NCI-H82 treated with DMSO at 0.1 percent for 48 hours (cell line): ENCODE data around the gene ZDHHC4.
"Not testable (repeated sequence)": the region's sequence is repeated elsewhere in the genome, so short reads cannot be mapped to it uniquely, and the experiment has no call there.

ENCODE experiments used
- DNase-seq: peaks from one replicate; lab custom pipeline; 2025; ENCODE audit not compliant: unreplicated experiment; lab: John Stamatoyannopoulos, UW

ZDHHC4 gene

GRCh38 chr7:6559896-6560295 is 17.4 kb upstream of the ZDHHC4 start:
- DNase-seq, result no peak

DNA sequence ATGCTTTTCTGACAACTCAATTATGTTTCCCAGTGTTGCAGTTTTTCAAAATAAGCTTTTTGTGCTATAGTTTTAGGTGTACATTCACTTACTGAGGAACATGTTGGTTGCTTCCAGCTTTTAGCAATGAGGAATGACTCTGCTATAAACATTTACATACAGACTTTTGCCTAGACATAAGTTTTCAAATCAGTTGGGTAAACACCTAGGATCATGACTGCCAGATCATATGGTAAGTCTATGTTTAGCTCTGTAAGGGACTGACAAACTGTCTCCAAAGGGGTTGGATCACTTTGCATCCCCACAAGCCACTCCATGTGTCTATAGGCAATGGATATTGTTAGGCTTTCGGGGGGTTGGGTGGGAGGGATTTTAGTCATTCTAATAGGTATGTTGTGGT is 15.1 kb upstream of the ZDHHC4 start:
- no peak for DNase-seq

GRCh38 chr7:6563936-6564770 is 13.1 kb upstream of the ZDHHC4 start:
- no peak for DNase-seq

GRCh38 chr7:6565655-6566054 is 11.6 kb upstream of the ZDHHC4 start:
- DNase-seq, result no peak

GRCh38 chr7:6567886-6568285 is 9.4 kb upstream of the ZDHHC4 start:
- DNase-seq, result no peak

DNA sequence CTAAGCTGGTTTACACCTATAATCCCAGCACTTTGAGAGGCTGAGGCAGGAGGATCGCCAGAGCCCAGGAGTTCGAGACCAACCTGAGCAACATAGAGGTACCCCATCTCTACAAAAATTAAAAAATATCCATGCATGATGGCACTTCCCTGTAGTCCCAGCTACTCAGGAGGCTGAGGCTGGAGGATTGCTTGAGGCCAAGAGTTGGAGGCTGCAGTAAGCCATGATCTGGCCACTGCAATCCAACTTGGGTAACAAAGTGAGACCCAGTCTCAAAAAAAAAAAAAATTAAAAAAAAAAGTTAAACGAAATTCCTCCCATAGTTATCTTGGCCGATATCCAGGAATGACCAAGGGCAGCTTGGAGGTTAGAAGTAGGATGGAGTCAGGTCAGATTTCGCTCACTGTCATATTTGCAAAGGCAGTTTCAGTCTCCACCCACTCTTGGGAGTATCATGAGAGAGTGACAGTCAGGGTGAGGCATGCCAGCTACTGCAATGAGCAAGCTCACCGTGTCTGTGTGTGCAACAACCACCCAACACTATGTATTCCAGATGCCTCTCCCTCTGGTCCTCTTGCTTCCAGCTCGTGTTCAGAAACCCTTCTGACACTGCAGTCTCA is 6.0 kb upstream of the ZDHHC4 start:
- DNase-seq, result no peak

GRCh38 chr7:6575281-6576023 is 1.8 kb upstream of the ZDHHC4 start:
- no peak for DNase-seq

GRCh38 chr7:6576024-6576866 is 1.0 kb upstream of the ZDHHC4 start:
- DNase-seq, result no peak

DNA sequence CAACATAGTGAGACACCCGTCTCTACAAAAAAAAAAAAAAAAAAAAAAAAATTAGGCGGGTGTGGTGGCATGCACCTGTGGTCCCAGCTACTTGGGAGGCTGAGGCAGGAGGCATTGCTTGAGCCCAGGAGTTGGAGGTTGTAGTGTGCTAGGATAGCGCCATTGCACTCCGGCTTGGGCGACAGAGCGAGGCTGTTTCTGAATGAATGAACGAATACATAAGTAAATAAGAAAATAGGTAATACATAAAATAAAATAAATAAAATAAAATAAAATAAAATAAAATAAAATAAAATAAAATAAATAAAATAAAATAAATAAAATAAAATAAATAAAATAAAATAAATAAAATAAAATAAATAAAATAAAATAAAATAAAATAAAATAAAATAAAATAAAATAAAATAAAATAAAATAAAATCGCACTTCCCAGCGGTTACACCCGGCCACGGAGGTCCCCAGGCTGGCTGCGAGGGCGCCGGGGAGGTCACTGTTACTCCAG is 336 bp upstream of the ZDHHC4 start:
- not testable (repeated sequence) for DNase-seq

- DNase-seq, result no peak
These were observed 1.1 kb downstream of the ZDHHC4 start for GRCh38 chr7:6578114-6579084.

GRCh38 chr7:6579446-6579845 is 2.2 kb downstream of the ZDHHC4 start:
- DNase-seq, result no peak

DNA sequence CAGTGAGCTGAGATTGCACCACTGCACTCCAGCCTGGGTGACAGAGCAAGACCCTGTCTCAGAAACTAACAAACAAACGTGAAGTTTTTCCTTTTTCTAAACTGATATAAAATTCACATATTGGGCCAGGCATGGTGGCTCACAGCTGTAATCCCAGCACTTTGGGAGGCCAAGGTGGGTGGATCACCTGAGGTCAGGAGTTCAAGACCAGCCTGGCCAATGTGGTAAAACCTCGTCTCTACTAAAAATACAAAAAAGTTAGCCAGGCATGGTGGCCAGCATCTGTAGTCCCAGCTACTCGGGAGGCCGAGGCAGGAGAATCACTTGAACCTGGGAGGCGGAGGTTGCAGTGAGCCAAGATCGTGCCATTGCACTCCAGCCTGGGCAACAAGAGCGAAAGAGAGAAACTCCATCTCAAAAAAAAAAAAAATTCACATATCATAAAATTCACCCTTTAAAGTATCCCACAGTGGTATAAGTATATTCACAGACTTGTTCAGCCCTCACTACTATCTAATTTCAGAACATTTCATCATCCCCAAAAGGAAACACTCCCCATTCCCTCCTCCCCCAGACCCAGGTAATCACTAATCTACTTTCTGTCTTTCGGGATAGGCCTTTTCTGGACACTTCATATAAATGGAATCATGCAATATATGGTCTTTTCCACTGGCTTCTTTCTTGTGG is 8.6 kb downstream of the ZDHHC4 start:
- not testable (repeated sequence) for DNase-seq

DNA sequence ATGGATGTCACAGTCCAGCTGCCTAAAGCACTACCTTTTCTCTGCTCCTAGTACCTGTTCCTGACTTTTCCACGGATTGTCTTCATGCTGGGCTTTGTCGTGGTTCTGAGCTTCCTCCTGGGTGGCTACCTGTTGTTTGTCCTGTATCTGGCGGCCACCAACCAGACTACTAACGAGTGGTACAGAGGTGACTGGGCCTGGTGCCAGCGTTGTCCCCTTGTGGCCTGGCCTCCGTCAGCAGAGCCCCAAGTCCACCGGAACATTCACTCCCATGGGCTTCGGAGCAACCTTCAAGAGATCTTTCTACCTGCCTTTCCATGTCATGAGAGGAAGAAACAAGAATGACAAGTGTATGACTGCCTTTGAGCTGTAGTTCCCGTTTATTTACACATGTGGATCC is 11.3 kb downstream of the ZDHHC4 start:
- no peak for DNase-seq

DNA sequence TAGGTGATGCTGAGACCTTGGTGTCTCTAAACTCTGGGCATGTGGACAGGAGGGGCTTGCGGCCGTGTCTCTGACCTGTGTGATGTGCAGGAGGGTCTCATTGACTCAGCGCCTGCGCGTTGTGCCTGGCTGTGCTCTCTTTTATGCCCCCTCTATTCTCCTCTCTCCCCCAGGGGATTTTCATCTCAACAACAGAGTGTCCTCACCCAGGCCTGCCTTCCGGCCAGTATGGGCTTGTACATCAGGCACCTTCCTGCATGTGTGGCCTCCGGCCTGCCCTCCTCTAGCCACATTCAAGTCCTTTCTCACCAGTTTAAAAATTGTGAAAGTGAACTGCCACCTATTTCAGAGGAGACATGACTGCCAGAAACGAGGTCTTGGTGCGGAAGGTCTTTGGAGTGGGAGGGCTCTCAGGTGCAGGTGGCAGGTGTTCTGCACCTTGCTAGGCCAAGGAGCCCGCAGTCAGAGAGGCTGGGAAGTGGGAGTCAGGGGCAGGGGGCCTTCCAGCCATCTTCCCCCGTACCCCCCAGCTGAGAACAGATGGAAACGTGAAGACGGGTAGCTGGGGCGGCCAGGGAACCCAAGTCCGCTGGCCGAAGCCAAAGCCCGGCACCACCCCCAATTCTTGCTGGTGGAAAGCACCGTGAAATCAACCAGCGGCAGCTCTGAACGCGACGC is 12.0 kb downstream of the ZDHHC4 start:
- DNase-seq, result no peak

DNA sequence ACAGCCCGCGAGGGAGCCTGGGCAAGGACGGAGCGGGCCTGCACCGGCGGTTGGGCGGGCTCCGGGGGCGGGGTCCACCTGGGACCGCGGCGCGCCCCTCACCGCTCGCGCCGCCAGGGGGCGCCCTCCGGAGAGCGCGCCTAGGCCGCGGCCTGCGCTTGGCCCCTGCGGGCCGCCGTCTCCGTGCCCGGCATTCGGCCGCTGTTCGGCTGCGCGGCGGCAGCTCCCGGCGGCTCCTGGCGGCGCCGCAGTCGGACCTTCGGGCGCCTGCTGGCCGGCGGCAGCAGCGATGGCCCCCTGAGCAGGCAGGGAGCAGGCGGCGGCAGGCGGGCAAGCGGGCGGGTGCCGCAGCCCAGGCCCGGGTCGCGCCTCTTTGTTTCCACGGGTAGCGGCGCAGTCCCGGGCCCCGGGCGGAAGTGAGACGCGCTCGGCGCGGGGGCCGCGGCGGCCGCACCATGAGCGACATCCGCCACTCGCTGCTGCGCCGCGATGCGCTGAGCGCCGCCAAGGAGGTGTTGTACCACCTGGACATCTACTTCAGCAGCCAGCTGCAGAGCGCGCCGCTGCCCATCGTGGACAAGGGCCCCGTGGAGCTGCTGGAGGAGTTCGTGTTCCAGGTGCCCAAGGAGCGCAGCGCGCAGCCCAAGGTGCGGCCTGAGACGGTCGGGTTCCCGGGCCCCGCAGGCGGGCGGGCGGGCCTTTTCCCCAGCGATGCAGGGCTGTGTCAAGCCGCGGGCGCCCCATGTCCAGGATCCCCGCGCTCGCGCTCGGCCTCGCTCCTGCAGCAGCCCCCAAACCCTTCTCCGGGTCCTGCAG is 12.8 kb downstream of the ZDHHC4 start, which contains the start of gene INTS15:
Gene INTS15 (plus strand): TSS at position 193 of the 816 bp plus-strand sequence. CDS start 263 bp downstream, at position 456.
- DNase-seq, result peak; percentile 9

GRCh38 chr7:6590645-6591110 is 13.4 kb downstream of the ZDHHC4 start:
- DNase-seq, result no peak

DNA sequence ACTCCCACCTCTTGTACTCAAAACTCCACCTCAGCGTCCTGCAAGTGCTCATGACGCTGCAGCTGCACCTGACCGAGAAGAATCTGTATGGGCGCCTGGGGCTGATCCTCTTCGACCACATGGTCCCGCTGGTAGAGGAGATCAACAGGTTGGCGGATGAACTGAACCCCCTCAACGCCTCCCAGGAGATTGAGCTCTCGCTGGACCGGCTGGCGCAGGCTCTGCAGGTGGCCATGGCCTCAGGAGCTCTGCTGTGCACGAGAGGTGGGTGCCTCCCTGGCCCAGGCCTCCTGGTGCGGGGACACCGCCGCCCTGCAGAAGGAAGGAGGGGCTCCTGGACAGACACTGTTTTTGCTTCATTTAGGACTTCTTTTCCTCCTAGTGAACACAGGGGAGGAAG is 22.8 kb downstream of the ZDHHC4 start:
- DNase-seq, result no peak
